ENCODE results near the gene RUNX2.

Gene RUNX2

GRCh38 chr6:45687570-45687969, 359.4 kb downstream of the RUNX2 start:
- no peak for TF ChIP-seq NFIC (IDR thresholded peaks at IDR 0.05)
- no peak for TF ChIP-seq TCF12 (IDR thresholded peaks at IDR 0.05; ENCODE audit: low read depth)
- no peak for TF ChIP-seq EGR1 (IDR thresholded peaks at IDR 0.05)
- TF ChIP-seq, protein P1, sequence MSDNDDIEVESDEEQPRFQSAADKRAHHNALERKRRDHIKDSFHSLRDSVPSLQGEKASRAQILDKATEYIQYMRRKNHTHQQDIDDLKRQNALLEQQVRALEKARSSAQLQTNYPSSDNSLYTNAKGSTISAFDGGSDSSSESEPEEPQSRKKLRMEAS (IDR thresholded peaks at IDR 0.05), result no peak
- no peak for TF ChIP-seq YY1 (IDR thresholded peaks at IDR 0.05; ENCODE audit: low read depth)
- no peak for TF ChIP-seq CREB1 (IDR thresholded peaks at IDR 0.05; ENCODE audit: low read depth)
- no peak for TF ChIP-seq CEBPB (IDR thresholded peaks at IDR 0.05)
- TF ChIP-seq ZBTB7A (IDR thresholded peaks at IDR 0.05; ENCODE audit: low read depth), result no peak
- TF ChIP-seq RAD21 (IDR thresholded peaks at IDR 0.05; ENCODE audit: low read depth), result no peak

DNA sequence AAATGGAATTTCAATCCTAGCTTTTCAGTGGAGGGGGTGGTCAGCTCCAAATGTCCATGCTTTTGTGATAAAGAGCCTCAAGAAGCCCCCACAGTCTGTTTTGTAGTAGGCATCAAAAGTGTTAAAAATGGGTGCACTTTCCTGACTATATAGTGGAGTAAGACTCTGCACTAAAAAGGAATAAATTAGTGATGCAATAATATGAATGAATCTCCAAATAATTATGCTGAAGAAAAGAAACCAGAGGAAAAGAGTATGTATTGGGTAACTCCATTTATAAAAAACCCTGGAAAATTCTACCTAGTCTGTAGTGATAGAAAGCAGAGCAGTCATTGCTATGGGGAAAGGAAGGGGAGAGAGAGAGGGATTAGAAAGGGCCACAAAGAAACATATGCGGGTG, 360.1 kb downstream of the RUNX2 start:
- TF ChIP-seq TCF12 (IDR thresholded peaks at IDR 0.05; ENCODE audit: low read depth) (no peak), NFIC (IDR thresholded peaks at IDR 0.05) (no peak), YY1 (IDR thresholded peaks at IDR 0.05; ENCODE audit: low read depth) (no peak), EGR1 (IDR thresholded peaks at IDR 0.05) (no peak), FOXM1 (IDR thresholded peaks at IDR 0.05; ENCODE audit: borderline replicate concordance, low read depth) (no peak), ZBTB7A (IDR thresholded peaks at IDR 0.05; ENCODE audit: low read depth) (no peak), EP300 (IDR thresholded peaks at IDR 0.05; ENCODE audit: borderline replicate concordance) (no peak), CEBPB (IDR thresholded peaks at IDR 0.05) (no peak), REST (IDR thresholded peaks at IDR 0.05; ENCODE audit: low read depth) (no peak)
- TF ChIP-seq, protein P2, sequence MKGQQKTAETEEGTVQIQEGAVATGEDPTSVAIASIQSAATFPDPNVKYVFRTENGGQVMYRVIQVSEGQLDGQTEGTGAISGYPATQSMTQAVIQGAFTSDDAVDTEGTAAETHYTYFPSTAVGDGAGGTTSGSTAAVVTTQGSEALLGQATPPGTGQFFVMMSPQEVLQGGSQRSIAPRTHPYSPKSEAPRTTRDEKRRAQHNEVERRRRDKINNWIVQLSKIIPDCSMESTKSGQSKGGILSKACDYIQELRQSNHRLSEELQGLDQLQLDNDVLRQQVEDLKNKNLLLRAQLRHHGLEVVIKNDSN (IDR thresholded peaks at IDR 0.05), result no peak
- TF ChIP-seq, protein P1 (IDR thresholded peaks at IDR 0.05), result no peak

DNA sequence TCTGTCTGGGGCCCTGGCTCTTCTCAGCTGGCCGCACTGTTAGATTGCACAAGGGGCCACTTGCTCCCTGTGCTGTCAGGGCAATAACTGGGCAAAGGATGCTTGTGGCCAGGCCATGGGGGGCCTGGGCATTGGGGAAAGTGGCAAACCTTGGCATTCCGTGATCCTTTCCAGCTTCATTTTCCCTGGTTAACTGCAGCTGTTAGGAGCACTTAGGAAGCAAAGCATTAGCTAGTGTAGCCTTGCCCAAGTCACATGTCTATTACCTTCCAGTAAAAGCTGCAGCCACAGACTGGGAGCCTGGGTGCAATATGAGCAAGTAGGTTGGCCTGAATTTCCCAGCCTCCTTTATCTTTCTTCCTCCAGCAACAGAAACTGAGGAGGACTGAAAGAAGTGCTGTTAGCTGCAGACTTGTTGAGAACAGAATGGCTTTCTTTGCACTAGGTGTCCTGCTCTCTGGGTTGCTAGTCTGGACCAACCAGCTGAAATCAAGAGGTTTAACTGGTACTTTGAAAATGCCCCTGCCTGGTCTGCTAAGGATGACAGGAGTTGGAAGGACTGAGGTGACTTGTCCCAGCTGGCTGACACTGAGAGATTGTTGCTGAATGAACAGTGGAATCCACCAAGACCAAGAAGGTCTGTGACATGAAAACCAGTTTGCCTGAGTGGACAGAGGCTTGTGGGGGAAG, 361.9 kb downstream of the RUNX2 start:
- TF ChIP-seq NFIC (IDR thresholded peaks at IDR 0.05) (no peak), CEBPB (IDR thresholded peaks at IDR 0.05) (no peak), EGR1 (IDR thresholded peaks at IDR 0.05) (no peak)

GRCh38 chr6:45690846-45691245, 362.7 kb downstream of the RUNX2 start:
- TF ChIP-seq CEBPB (IDR thresholded peaks at IDR 0.05), result no peak
- TF ChIP-seq YY1 (IDR thresholded peaks at IDR 0.05; ENCODE audit: low read depth), result no peak
- TF ChIP-seq TEAD4 (IDR thresholded peaks at IDR 0.05), result no peak
- no peak for TF ChIP-seq EP300 (IDR thresholded peaks at IDR 0.05; ENCODE audit: borderline replicate concordance)
- no peak for TF ChIP-seq EGR1 (IDR thresholded peaks at IDR 0.05)
- TF ChIP-seq NFIC (IDR thresholded peaks at IDR 0.05), result no peak
- TF ChIP-seq REST (IDR thresholded peaks at IDR 0.05; ENCODE audit: low read depth), result no peak
- no peak for TF ChIP-seq RAD21 (IDR thresholded peaks at IDR 0.05; ENCODE audit: low read depth)
- TF ChIP-seq ZBTB7A (IDR thresholded peaks at IDR 0.05; ENCODE audit: low read depth), result no peak
- no peak for TF ChIP-seq FOXM1 (IDR thresholded peaks at IDR 0.05; ENCODE audit: borderline replicate concordance, low read depth)
- no peak for TF ChIP-seq TAF1 (IDR thresholded peaks at IDR 0.05; ENCODE audit: low read depth)
- TF ChIP-seq, protein P2 (IDR thresholded peaks at IDR 0.05), result no peak
- TF ChIP-seq, protein P1 (IDR thresholded peaks at IDR 0.05), result no peak
- TF ChIP-seq CREB1 (IDR thresholded peaks at IDR 0.05; ENCODE audit: low read depth), result no peak
- TF ChIP-seq TCF12 (IDR thresholded peaks at IDR 0.05; ENCODE audit: low read depth), result no peak

DNA sequence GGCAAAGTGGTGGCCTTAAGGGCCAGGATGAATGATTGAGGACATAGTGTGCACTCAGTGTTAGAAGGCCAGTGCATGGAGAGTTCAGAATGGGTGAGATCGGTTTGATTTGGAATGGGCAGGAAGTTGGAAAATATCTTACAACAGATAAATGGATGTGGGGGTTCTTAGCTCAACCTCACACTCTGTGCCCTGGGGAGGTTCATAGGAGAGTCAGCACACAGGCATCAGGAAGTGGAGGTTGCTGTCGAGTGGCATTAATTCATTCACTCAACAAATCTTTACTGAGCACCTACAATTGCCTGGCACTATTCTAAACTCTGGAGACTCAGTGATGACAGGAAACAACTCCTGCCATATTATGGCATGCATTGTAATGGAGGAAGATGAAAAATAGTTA, 363.3 kb downstream of the RUNX2 start:
- TF ChIP-seq EGR1 (IDR thresholded peaks at IDR 0.05), result no peak
- TF ChIP-seq, protein P1 (IDR thresholded peaks at IDR 0.05), result no peak

DNA sequence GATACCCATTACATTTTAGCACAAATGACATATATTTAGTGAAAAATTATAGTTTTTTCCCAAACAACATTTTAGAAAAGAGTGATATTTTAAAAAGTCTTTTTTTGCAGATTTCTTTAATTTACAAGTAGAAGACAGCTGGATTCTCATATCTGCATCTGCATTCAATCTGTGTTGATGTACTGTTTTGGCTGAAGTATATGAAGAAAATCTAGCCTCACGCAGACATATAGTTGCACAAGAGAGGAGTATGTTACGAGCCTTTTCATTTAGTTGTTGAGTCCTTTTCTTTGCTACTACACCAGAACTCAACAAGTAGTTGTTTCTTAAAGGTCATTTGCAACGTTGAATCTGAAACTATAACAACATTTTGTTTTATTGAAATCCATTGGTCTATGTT, 363.9 kb downstream of the RUNX2 start:
- TF ChIP-seq REST (IDR thresholded peaks at IDR 0.05; ENCODE audit: low read depth), result no peak
